Panc1 (cell line): ENCODE measurements around the gene VSX2. TPM values are rescaled to one million over a fixed set of nuclear protein-coding genes. Genes with fewer than 3 reads are reported as not detected.

Experiments
- ATAC-seq: fragments of 200-7000 bp; cut with Tn5 transposase; 2 replicates; pipeline ENCODE4 v1.9.1; 2020; ENCODE audit warnings: mild to moderate bottlenecking, moderate library complexity
- BruUV-seq: library from RNA; stranded (reverse); fragments of 400-500 nt; replicated peaks from 2 replicates; lab custom pipeline; 2021; lab: Mats Ljungman, UMichigan
- CTCF ChIA-PET: fragments of 300-600 bp; sonication (Branson Sonifier 250); formaldehyde crosslinking; loops from one replicate; lab custom pipeline; 2022; ENCODE audit warnings: antibody characterized with exemption; lab: Charles Lee
- POLR2A ChIA-PET: fragments of 300-600 bp; sonication (Branson Sonifier 250); formaldehyde crosslinking; loops from one replicate; lab custom pipeline; 2022; ENCODE audit warnings: antibody characterized with exemption; lab: Charles Lee
- DNase-seq: peaks from one replicate; pipeline ENCODE4 v3.0.0-alpha.2; 2010; ENCODE audit warnings: low read depth, low spot score
- H3K27ac ChIP-seq: 2 replicates; pipeline ENCODE4 v1.5.1; 2011; ENCODE audit warnings: mild to moderate bottlenecking, low read length, inconsistent platforms
- H3K27me3 ChIP-seq: fragments of 200-500 bp; sonication (Bioruptor generic); 2 replicates; pipeline ENCODE4 v1.6.0; 2014; ENCODE audit warnings: low read length, inconsistent platforms; ENCODE audit not compliant: control insufficient read depth, insufficient read depth
- H3K36me3 ChIP-seq: fragments of 200-500 bp; sonication (Bioruptor generic); 2 replicates; pipeline ENCODE4 v1.5.1; 2014; ENCODE audit warnings: inconsistent platforms, mild to moderate bottlenecking, low read length, moderate library complexity; ENCODE audit not compliant: control insufficient read depth, insufficient read depth
- H3K4me1 ChIP-seq: 2 replicates; pipeline ENCODE4 v1.5.1; 2011; ENCODE audit warnings: inconsistent platforms, mild to moderate bottlenecking, low read length, moderate library complexity; ENCODE audit not compliant: control insufficient read depth, insufficient read depth
- H3K4me3 ChIP-seq, 2 experiments: 2 replicates each; pipeline ENCODE4 v1.5.1; 2011 to 2012; ENCODE audit warnings: low read depth in 2 of 2, low read length in 2 of 2, mild to moderate bottlenecking in 2 of 2, inconsistent platforms in 1 of 2, moderate library complexity in 1 of 2
- H3K9me3 ChIP-seq: fragments of 200-500 bp; sonication (Bioruptor generic); 2 replicates; pipeline ENCODE4 v1.5.1; 2014; ENCODE audit warnings: low read depth, mild to moderate bottlenecking, inconsistent platforms, low read length, moderate library complexity; ENCODE audit not compliant: control insufficient read depth, insufficient read depth
- CTCF ChIP-seq: fragments of 450-650 bp; IDR thresholded peaks from 2 replicates; pipeline ENCODE4 v1.5.1; 2017; ENCODE audit warnings: mild to moderate bottlenecking
- POLR2AphosphoS5 ChIP-seq: IDR thresholded peaks from 2 replicates; pipeline ENCODE4 v1.6.1; 2012; ENCODE audit warnings: mild to moderate bottlenecking, low read depth, low read length, moderate library complexity
- REST ChIP-seq, 2 experiments: IDR thresholded peaks; 2 replicates each; pipeline ENCODE4 v1.6.1; 2011 to 2012; ENCODE audit warnings: low read depth in 2 of 2, control low read depth in 1 of 2, low read length in 1 of 2, mild to moderate bottlenecking in 1 of 2, moderate library complexity in 1 of 2; ENCODE audit not compliant: insufficient read depth in 1 of 2
- SIN3A ChIP-seq: IDR thresholded peaks from 2 replicates; pipeline ENCODE4 v1.6.1; 2012; ENCODE audit warnings: low read depth, mild to moderate bottlenecking, low read length, moderate library complexity, borderline replicate concordance; ENCODE audit not compliant: insufficient read depth
- TCF7L2 ChIP-seq: IDR thresholded peaks from 2 replicates; pipeline ENCODE4 v1.6.1; 2011; ENCODE audit warnings: mild to moderate bottlenecking, low read depth, low read length, inconsistent platforms
- in situ Hi-C: cut with HindIII; loops from 2 replicates; pipeline ENCODE4 v1.10.0; 2016; ENCODE audit warnings: low sequenced_read_pairs, low pct_unique_long_range_greater_than_20kb
- intact Hi-C: fragments of 100-400 bp; cut with micrococcal nuclease; formaldehyde crosslinking; loops from one replicate; pipeline ENCODE4 v1.10.0; 2022; ENCODE audit not compliant: unreplicated experiment
- total RNA-seq: library from RNA; stranded (reverse); gene quantifications from one replicate; pipeline ENCODE4 v1.2.1, GENCODE V29; 2021; ENCODE audit not compliant: unreplicated experiment

VSX2 gene
- total RNA-seq, 1 experiment from 2014 or later: not detected

- Histone ChIP-seq H3K9me3 (no peaks in the 10 kb centered on the region), H3K4me3 (peak overlapping the region in 1 of 2 experiments; percentile 18; a peak in 2 of 4 replicates), H3K27me3 (peaks cover 15% of the 10 kb centered on the region), H3K27ac (no peak overlapping the region), H3K4me1 (no peaks in the 10 kb centered on the region; the same call in 1 of the 2 replicates), H3K36me3 (no peaks in the 10 kb centered on the region)
- intact Hi-C loops: no loop called here
- DNase-seq (no peak), ATAC-seq (no peak)
- TF ChIP-seq CTCF (no peak), POLR2AphosphoS5 (no peak), SIN3A (no peak), TCF7L2 (no peak), REST (IDR thresholded peaks at IDR 0.05; ENCODE audit: insufficient read depth in 1 of 2, low read depth in 2 of 2, low read length in 1 of 2) (no peak)
- in situ Hi-C loops: no loop called here
- POLR2A ChIA-PET: no interaction called here
- BruUV-seq: no TSS peak
- CTCF ChIA-PET: interaction anchor here (0.7 kb wide), 1 partner anchor 12 kb away, joined by 3 read pairs; no protein-coding TSS in a partner anchor
Observed at GRCh38 chr14:74241652-74242017, 2.4 kb downstream of the VSX2 start.

- in situ Hi-C loops: no loop called here
- CTCF ChIA-PET: interaction anchor here (0.7 kb wide), 1 partner anchor 11 kb away, joined by 3 read pairs; no protein-coding TSS in a partner anchor
Observed at GRCh38 chr14:74242021-74242779, 3.0 kb downstream of the VSX2 start.

More at GRCh38 chr14:74242021-74242779, 3.0 kb downstream of the VSX2 start:
- H3K9me3 ChIP-seq: no peaks in the 10 kb centered on the region
- DNase-seq (no peak), ATAC-seq (no peak)
- no peak for TF ChIP-seq TCF7L2
- TF ChIP-seq POLR2AphosphoS5: no peak
- TF ChIP-seq REST (IDR thresholded peaks at IDR 0.05; ENCODE audit: insufficient read depth in 1 of 2, low read depth in 2 of 2, low read length in 1 of 2): no peak
- no peak for TF ChIP-seq SIN3A
- TF ChIP-seq CTCF: no peak
- BruUV-seq: no TSS peak
- no peak overlapping the region for H3K4me3 ChIP-seq
- no peak overlapping the region for H3K27ac ChIP-seq
- H3K36me3 ChIP-seq: no peaks in the 10 kb centered on the region
- intact Hi-C loops: no loop called here
- POLR2A ChIA-PET: no interaction called here
- H3K4me1 ChIP-seq: no peaks in the 10 kb centered on the region; the same call in 1 of the 2 replicates
- H3K27me3 ChIP-seq: peaks cover 15% of the 10 kb centered on the region
